ENCODE data around the gene TREX2.

GRCh38 chrX:153410373-153410772 is 35.5 kb downstream of the TREX2 start:
- TF ChIP-seq TARDBP (IDR thresholded peaks at IDR 0.05; ENCODE audit: borderline replicate concordance) (no peak), FOXM1 (IDR thresholded peaks at IDR 0.05; ENCODE audit: low read depth, low read length) (no peak), SRF (IDR thresholded peaks at IDR 0.05; ENCODE audit: low read depth in 2 of 2, low read length in 2 of 2) (no peak), ZZZ3 (IDR thresholded peaks at IDR 0.05; ENCODE audit: control insufficient read depth, insufficient read length, low read depth) (no peak), HCFC1 (IDR thresholded peaks at IDR 0.05; ENCODE audit: low read length) (no peak), SPI1 (IDR thresholded peaks at IDR 0.05; ENCODE audit: borderline replicate concordance, insufficient read depth, low read depth, low read length) (no peak), BCL11A (IDR thresholded peaks at IDR 0.05; ENCODE audit: low read depth, low read length) (no peak), PKNOX1 (IDR thresholded peaks at IDR 0.05) (no peak), RELA (IDR thresholded peaks at IDR 0.05; ENCODE audit: borderline replicate concordance, partially characterized antibody) (no peak)
- TF ChIP-seq, protein P1, sequence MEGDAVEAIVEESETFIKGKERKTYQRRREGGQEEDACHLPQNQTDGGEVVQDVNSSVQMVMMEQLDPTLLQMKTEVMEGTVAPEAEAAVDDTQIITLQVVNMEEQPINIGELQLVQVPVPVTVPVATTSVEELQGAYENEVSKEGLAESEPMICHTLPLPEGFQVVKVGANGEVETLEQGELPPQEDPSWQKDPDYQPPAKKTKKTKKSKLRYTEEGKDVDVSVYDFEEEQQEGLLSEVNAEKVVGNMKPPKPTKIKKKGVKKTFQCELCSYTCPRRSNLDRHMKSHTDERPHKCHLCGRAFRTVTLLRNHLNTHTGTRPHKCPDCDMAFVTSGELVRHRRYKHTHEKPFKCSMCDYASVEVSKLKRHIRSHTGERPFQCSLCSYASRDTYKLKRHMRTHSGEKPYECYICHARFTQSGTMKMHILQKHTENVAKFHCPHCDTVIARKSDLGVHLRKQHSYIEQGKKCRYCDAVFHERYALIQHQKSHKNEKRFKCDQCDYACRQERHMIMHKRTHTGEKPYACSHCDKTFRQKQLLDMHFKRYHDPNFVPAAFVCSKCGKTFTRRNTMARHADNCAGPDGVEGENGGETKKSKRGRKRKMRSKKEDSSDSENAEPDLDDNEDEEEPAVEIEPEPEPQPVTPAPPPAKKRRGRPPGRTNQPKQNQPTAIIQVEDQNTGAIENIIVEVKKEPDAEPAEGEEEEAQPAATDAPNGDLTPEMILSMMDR (IDR thresholded peaks at IDR 0.05 in 2 of 3, conservative IDR thresholded peaks at IDR 0.05 in 1 of 3; ENCODE audit: control insufficient read depth in 2 of 3, extremely low read depth in 1 of 3, insufficient read depth in 1 of 3, low read depth in 3 of 3, low read length in 3 of 3) = no peak
- TF ChIP-seq, protein P2, sequence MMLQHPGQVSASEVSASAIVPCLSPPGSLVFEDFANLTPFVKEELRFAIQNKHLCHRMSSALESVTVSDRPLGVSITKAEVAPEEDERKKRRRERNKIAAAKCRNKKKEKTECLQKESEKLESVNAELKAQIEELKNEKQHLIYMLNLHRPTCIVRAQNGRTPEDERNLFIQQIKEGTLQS (IDR thresholded peaks at IDR 0.05; ENCODE audit: borderline replicate concordance, extremely low read depth, low read depth, low read length) = no peak
